LNCAP (cell line): ENCODE results near the gene SEMA6A.

Experiments used
- CTCF ChIP-seq: fragments of 450-650 bp; IDR thresholded peaks from 2 replicates; pipeline ENCODE4 v1.5.1; 2017; ENCODE audit warnings: mild to moderate bottlenecking

The SEMA6A gene

DNA sequence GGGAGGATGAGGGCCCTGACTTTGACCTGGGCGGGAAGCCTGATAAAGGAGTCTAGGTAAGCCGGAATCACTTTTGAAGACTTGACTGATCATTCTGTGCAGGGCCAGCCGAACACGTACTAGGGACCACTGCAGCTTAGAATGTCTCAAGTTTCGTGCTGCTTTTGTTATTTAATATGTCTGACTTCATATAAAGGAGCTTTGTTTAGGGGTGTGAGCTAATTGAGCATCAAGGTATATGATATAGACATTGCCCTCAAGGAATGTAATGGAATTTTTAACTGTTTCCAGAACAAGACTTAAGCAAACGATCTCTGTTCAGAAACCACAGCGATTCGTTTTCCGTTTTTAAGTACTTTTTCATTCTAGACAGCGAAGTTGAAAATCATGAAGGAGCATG is 173.0 kb downstream of the SEMA6A start:
- no peak for TF ChIP-seq CTCF

- no peak for TF ChIP-seq CTCF
Observed at GRCh38 chr5:116396476-116397099, 178.0 kb downstream of the SEMA6A start.

- no peak for TF ChIP-seq CTCF
Observed at GRCh38 chr5:116395631-116396203, 178.9 kb downstream of the SEMA6A start.

GRCh38 chr5:116395226-116395625 is 179.4 kb downstream of the SEMA6A start:
- TF ChIP-seq CTCF: no peak

- no peak for TF ChIP-seq CTCF
Observed at GRCh38 chr5:116394186-116394867, 180.3 kb downstream of the SEMA6A start.
